CD4-positive, alpha-beta T cell treated with Interleukin-1 beta for 1 hour (primary cell): ENCODE data around the gene CLCNKA.
"Not testable (repeated sequence)": the region's sequence is repeated elsewhere in the genome, so short reads cannot be mapped to it uniquely, and the experiment has no call there.

Experiments
- DNase-seq, 2 donors: peaks; one replicate each; pipeline ENCODE4 v3.0.0-alpha.2; 2020 to 2022

CLCNKA gene

GRCh38 chr1:16046842-16047241 lies 25.0 kb downstream of the CLCNKA start:
- no peak for DNase-seq

- no peak for DNase-seq
These were observed 26.1 kb downstream of the CLCNKA start for GRCh38 chr1:16047791-16048475.

GRCh38 chr1:16048573-16049189 lies 26.8 kb downstream of the CLCNKA start:
- peak; percentile 43 to 61 for DNase-seq

GRCh38 chr1:16050328-16050727 lies 28.5 kb downstream of the CLCNKA start:
- no peak for DNase-seq

GRCh38 chr1:16051039-16051438 lies 29.2 kb downstream of the CLCNKA start:
- DNase-seq: no peak

- DNase-seq: not testable (repeated sequence)
These were observed 30.1 kb downstream of the CLCNKA start for GRCh38 chr1:16051949-16052348.

GRCh38 chr1:16053781-16054502 lies 32.1 kb downstream of the CLCNKA start:
- no peak for DNase-seq

- DNase-seq: no peak
These were observed 33.0 kb downstream of the CLCNKA start for GRCh38 chr1:16054598-16055540.

- peak; percentile 85 to 88 for DNase-seq
These were observed 34.0 kb downstream of the CLCNKA start for GRCh38 chr1:16055613-16056520.

- not testable (repeated sequence) for DNase-seq
These were observed 34.7 kb downstream of the CLCNKA start for GRCh38 chr1:16056521-16056912.

- not testable (repeated sequence) for DNase-seq
These were observed 35.6 kb downstream of the CLCNKA start for GRCh38 chr1:16057314-16057915.

GRCh38 chr1:16058394-16059120 lies 36.7 kb downstream of the CLCNKA start:
- DNase-seq: not testable (repeated sequence)

GRCh38 chr1:16061266-16061665 lies 39.4 kb downstream of the CLCNKA start:
- no peak for DNase-seq

GRCh38 chr1:16061989-16062686 lies 40.3 kb downstream of the CLCNKA start:
- not testable (repeated sequence) for DNase-seq

GRCh38 chr1:16062687-16063075 lies 40.8 kb downstream of the CLCNKA start:
- DNase-seq: not testable (repeated sequence)

- DNase-seq: no peak
These were observed 41.5 kb downstream of the CLCNKA start for GRCh38 chr1:16063226-16063829.

- no peak for DNase-seq
These were observed 42.1 kb downstream of the CLCNKA start for GRCh38 chr1:16063921-16064320.

GRCh38 chr1:16064536-16065268 lies 42.9 kb downstream of the CLCNKA start:
- no peak for DNase-seq

GRCh38 chr1:16065269-16065576 lies 43.4 kb downstream of the CLCNKA start:
- DNase-seq: no peak
